GM12872 (cell line): ENCODE measurements around the gene PPP1R9B.

Source experiments
- CTCF ChIP-seq: IDR thresholded peaks from 3 replicates; pipeline ENCODE4 v1.5.1; 2011; ENCODE audit warnings: low read depth, mild to moderate bottlenecking, low read length, moderate library complexity; ENCODE audit not compliant: insufficient read depth

Gene PPP1R9B

GRCh38 chr17:50111673-50112655 is 38.5 kb downstream of the PPP1R9B start:
- no peak for TF ChIP-seq CTCF

GRCh38 chr17:50110591-50111349 is 39.7 kb downstream of the PPP1R9B start:
- TF ChIP-seq CTCF, result no peak

- no peak for TF ChIP-seq CTCF
Measured at GRCh38 chr17:50109785-50110184, 40.7 kb downstream of the PPP1R9B start.

GRCh38 chr17:50109207-50109606 is 41.3 kb downstream of the PPP1R9B start:
- no peak for TF ChIP-seq CTCF

GRCh38 chr17:50108556-50108955 is 41.9 kb downstream of the PPP1R9B start:
- no peak for TF ChIP-seq CTCF

- TF ChIP-seq CTCF, result no peak
Measured at GRCh38 chr17:50107790-50108414, 42.6 kb downstream of the PPP1R9B start.
